Skin epidermis (tissue), 12 donors: ENCODE measurements around the gene MBL2.

Source experiments
- H3K27ac ChIP-seq, 21 experiments: fragments of 200-600 bp; sonication (generic) in 11 of 21; one replicate each; pipeline ENCODE4 v1.5.0; 2020; ENCODE audit warnings: mild to moderate bottlenecking in 3 of 21, inconsistent platforms in 2 of 21, moderate library complexity in 2 of 21
- H3K4me3 ChIP-seq, 7 experiments: fragments of 200-600 bp; sonication (generic) in 2 of 7; one replicate each; pipeline ENCODE4 v1.5.0; 2020; ENCODE audit warnings: inconsistent platforms in 2 of 7, mild to moderate bottlenecking in 2 of 7, moderate library complexity in 1 of 7

Gene MBL2

DNA sequence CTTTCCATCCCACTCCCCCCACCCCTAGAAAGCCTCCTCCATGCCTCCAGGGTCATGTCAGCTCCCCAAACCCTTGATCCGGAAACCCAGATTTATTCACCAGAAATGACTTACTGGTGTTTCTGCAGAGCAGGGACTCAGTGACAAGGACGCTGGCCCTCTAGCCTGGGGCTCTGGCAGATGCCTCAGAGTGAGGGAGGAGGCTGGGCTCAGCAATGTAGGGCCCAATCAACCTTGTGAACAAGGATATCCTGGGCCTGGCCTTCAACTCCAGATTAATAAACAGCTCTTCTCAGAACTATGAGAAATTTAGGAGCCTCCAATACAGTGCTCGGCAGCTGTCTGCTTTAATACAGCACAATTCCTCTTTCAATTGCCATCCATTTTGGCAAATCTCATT lies at the start of gene MBL2:
TSS of gene MBL2 (minus strand) at position 162 of the 400 bp plus-strand sequence. CDS start 1,149 bp downstream, outside the sequence.
- H3K4me3 ChIP-seq = no peak within 1 kb of the TSS
- H3K27ac ChIP-seq = no peak within 1 kb of the TSS

DNA sequence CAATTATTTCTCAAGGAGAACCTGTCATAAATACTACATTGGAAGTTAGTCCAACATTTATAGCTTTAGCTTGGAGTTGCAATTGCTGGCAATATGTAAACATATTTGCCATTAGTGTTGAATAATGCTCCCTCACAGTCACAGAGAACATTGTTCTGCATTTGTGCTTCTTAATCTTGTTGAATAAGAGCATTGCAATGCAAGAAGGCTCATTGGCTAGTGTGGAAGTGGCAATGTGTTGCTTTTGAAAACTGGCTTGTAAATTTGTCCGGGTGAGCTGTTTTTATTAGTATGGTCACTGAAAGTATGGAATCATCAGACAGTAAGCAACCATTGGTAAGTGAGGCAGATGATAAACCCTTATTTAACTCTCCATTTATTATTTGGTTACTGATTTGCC lies 47.7 kb upstream of the MBL2 start:
- Histone ChIP-seq H3K27ac (no peak overlapping the region), H3K4me3 (no peak overlapping the region)

DNA sequence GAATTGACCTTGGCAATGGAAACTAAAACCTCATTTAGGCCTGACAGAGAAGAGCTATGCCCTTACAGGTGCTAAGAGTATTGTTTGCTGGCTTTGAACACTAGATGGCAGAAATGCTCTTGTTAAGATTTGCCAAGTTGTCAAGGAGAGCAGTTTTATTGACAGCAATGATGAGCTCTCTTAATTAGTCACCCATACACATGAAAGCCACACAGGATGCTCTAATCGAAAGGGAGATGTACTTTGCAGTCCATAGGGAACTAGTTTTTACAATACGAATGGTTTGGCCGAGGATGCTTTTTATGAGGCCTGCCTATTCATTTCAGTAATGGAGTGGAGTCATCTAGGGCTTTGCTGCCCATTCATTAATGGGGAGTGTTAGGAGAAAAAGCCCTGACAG lies 45.4 kb upstream of the MBL2 start:
- H3K27ac ChIP-seq = no peak overlapping the region
- H3K4me3 ChIP-seq = no peak overlapping the region

DNA sequence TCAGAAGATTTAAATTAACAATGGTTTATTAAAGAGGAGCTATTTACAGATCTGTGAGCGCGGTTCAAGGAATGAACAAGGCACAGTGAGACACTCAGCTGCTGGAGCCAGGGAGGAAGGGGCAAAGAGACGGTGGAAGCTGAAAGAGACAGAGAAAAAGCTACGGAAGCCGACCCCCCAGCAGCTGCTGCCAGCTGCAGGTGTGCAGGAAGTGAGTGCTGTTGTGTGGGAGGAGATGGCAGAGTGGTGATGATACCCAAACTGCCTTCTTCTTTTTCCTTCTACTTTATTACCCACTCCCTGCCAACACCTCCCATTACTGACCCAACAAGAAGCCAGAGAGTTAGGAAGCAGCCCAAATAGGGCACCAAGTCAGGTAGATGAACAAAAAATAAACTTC lies 41.9 kb upstream of the MBL2 start:
- no peak overlapping the region for H3K27ac ChIP-seq
- H3K4me3 ChIP-seq = no peak overlapping the region

DNA sequence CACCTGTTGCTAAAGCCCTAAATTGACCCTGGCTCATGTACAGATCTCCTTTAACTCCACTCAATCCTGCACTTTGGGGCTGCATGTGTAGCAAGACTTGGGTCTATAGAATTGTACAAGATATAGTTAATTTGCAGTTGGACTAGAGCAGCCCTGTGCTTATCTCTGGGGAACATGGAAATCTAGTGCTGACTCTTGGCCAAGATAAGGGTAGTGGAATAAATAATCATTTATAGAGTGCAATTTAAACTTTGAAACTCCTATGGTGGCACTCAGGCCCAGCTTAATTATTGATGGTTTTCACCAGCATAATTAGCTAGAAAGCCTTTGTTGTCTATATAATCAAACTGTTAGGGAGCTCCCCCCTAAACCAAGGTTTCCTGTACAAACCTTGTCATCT lies 39.2 kb upstream of the MBL2 start:
- Histone ChIP-seq H3K4me3 (no peak overlapping the region), H3K27ac (no peak overlapping the region)

DNA sequence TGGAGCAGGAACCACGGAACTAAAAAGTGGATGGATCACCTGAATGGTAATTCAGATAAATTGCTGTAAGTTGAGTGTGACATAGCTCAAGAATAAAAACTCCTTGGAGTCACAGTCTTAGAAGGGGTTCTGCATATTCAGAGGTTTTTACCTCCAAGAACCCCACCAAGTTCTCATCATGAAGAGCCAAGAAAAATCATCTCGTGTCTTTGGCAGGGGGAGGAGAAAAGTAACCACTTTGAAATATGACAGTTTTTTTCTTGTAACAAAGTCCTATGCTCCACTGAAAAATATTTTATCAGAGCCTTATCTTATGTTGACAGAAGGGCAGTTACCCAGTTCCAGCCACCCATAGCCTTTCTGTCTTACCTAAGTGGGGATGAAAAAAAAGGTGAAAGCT lies 38.2 kb upstream of the MBL2 start:
- Histone ChIP-seq H3K27ac (no peak overlapping the region), H3K4me3 (no peak overlapping the region)

DNA sequence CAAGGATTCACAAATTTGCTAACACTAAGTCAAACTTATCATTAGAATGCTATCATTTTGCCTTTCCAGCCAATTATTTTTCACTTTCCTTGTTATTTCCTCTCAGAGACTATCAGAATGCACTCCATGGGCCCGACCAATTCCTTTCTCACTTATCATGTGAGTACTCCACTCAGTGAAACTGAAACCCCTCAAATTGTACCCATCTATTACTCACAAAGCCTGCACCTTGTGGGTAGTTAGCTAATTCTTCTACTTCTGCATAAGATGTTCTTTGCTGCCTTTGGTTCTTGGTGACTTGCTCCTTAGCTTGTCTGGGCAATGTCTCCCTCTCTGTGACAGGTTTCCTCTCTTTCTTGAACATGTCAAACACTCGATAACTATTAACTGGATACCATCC lies 35.2 kb upstream of the MBL2 start:
- Histone ChIP-seq H3K4me3 (no peak overlapping the region), H3K27ac (no peak overlapping the region)

DNA sequence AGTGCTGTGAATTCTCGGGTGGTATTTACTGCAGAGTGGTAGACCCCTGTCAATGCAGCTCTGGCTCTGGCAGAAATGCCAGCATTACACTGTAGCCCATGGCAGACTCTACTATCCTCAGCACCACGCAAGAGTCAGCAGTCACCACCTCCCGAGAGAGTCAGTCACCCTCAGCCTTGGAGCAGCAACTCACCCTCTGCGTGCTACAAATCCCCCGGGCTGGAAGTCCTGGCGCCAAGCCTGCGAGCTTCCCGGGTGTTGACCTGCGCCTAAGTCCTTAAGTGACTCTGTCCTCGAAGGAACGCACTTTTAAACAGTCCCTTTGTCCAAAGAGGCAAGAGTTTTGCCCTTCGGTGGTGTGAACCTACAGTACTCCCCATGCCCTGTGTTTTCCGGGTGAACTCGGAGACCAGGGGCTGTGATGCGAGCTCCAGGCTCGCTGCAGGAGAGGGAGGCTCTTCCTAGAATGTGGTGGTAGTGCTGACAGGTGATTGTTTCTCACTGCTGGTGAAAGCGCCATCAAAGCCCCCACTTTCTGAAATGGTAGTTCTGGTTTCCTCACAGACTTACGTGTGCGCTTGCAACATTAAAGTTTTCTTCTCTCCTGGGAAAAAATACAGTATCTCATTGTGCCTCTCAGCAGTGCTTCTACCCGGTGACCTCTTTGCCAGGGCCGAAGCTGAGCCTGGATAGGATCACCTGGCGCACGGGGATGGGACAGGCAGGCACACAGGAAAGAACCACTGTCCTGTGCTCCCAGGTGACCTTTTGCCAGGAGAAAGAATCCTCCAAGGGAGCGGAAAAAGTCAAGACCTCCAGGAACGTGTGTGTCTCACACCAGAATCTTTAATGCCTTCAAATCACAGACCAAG lies 33.1 kb upstream of the MBL2 start:
- H3K27ac ChIP-seq = no peak overlapping the region
- H3K4me3 ChIP-seq = no peak overlapping the region

DNA sequence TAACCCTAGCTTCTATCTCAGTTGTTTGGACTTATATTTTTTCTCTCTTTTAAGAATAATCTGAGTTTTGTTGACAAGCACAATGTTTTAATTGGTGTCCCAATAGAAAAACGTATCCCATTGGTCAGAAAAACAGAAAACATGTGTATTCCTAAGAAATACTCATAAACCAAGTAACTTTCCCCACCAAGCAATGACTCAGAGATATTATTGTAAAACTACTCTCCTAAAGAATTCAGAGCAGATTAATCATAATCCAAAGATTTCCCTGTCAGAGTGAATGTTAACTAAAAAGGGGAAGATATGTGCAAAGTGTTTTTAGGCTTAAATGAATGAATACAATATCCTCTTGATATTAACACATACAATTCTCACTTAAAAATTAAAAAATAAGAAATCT lies 29.4 kb upstream of the MBL2 start:
- Histone ChIP-seq H3K4me3 (no peak overlapping the region), H3K27ac (no peak overlapping the region)

DNA sequence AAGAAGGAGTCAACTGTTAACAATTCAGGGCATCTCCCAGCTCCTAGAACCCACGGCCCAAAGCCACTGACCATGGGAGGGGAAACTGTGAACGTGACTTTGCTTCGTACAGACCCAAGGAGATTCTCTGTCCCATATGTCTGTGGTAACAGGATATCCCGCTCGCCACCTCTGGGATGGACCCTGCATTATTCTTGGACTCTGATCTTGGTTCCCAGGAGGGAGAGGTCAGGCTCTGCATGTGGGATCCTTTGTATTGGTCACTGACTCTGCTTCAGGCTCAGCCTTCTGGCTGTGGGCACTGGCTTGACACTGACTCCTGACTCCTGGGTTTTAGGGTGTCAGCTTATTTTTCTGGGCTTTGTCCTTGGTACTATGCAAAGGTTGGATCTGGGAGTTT lies 13.5 kb upstream of the MBL2 start:
- H3K27ac ChIP-seq = no peak overlapping the region
- no peak overlapping the region for H3K4me3 ChIP-seq

DNA sequence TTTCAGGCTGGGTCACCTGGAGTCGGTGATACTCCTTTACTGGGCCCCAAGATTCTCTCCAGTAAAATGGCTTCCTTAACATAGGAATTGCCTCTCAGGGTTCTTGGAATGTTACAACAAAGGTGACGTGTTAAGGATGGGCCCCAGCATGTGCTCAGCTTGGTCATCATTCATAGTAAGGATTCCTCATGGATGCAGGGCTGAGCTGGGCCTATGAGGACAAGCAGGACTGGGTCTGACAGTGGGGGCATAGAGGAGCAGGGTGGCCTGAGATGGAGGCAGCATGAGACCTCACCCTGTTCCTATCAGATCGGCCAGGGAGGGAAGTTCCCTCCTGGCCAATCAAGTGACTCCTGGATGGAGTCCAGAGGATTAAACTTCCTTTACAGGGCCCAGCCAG lies 12.8 kb upstream of the MBL2 start:
- Histone ChIP-seq H3K27ac (no peak overlapping the region), H3K4me3 (no peak overlapping the region)

DNA sequence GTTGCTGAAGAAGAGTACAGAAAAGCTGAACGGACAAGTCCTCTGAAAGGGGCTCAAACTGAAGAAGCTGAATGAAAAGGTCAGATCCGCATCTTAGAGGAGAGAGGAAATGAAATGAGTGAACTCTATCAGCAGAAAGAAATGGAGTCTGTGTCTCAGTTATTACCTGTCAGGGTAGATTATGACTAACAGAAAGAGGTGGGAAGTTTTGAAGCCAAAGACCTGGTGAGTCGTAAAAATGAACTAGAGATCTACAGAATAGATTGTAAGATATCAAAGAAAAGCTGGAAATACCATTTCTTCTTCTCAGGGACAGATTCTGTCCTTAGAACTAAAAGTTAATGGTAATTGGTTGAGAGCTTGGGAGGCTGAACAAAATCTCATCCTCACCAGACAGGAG lies 11.1 kb upstream of the MBL2 start:
- Histone ChIP-seq H3K4me3 (no peak overlapping the region), H3K27ac (no peak overlapping the region)

DNA sequence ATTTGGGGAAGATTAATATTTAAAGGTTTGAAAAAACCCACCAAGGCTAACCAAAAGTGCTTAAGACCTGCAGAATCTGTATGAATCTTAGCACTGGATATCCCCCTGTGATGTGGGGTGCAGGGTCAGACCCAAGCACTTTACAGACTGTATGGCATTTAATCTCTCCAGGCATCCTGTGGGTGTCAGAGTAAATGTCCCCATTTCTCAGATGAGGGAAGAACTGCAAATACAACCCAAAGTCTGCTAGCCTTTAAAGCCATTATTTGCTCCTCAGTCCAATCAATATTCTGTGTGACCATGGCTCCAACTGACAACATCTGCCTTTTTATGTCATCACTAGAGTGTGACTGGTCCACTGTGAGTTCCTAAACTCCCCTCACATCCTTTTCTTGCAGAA lies 10.0 kb upstream of the MBL2 start:
- Histone ChIP-seq H3K4me3 (no peak overlapping the region), H3K27ac (no peak overlapping the region)

DNA sequence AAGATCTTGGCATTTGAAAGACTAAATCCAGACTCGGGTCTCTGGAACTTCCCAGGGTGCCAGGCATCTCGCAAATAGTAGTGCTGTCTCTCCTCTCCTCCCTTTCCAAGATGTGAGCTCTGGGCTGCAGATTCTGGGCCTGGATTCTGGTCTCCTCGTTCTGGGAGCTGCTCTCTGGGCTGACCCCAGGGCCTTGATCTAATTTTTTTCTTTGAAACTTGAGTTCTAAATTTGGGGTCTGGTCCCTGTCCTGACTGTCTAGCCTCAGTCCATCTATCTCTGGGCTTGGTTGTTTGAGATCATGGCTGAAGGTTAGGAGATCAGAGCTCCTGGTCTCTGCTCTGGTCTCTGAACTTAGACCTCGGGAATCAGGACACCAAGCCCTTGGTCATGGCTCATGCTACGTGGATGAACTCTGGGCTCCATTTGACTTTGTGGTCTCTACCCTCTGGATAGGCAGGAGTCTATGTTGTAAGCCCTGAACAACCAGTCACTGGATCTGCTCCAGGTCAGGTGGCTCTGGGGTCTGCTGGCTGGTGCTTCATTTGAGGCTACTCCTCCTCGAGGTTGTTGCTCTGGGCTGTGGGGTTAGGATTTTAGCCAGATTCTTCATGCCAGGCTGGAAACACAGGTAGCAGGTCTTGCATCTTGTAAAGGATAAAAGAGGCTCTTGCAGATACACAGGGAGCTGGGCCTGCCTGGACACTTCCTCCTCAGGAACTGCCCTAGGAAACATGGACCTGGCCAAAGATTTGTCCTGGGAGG lies 8.0 kb upstream of the MBL2 start:
- no peak overlapping the region for H3K27ac ChIP-seq
- H3K4me3 ChIP-seq = no peak overlapping the region

DNA sequence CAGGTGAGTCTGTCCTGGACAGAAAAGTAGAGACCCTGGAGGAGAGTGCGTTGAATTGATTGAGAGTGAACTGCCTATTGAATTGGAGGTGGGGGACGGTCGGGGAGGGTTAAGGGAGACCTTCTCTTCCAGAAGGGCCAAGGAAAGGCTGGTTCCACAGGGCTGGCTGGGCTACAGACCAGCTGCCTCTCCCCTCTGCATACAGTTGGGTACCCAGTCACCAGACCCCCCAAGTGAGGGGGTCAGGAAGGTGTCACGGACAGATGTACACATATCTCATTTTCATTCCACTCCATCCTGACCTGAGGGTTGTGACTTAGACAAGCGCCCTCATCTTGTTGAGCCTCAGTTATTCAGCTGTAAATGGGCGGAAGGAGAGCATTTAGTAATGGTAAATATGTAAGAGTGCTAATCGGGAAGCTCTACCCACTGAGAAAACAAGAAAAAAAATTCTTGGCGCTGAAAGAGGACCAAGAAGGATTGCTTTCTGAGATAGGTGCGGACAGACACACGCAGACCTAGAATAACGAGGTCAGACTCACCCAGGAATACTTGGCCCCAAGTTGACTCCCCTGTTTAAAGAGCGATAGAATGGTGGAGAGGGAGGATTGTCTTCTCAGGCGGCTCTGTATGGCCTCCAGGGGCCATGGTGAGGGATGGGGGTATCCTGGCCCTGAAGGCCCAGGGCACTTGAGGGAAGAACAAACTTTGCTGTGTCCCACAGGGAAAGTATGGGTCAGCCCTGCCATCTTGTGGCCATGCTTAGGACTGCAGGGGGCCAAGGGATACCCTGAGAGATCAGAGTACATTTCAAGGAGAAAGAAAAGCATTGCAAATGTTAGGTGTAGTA lies 7.2 kb upstream of the MBL2 start:
- Histone ChIP-seq H3K27ac (no peak overlapping the region), H3K4me3 (no peak overlapping the region)

DNA sequence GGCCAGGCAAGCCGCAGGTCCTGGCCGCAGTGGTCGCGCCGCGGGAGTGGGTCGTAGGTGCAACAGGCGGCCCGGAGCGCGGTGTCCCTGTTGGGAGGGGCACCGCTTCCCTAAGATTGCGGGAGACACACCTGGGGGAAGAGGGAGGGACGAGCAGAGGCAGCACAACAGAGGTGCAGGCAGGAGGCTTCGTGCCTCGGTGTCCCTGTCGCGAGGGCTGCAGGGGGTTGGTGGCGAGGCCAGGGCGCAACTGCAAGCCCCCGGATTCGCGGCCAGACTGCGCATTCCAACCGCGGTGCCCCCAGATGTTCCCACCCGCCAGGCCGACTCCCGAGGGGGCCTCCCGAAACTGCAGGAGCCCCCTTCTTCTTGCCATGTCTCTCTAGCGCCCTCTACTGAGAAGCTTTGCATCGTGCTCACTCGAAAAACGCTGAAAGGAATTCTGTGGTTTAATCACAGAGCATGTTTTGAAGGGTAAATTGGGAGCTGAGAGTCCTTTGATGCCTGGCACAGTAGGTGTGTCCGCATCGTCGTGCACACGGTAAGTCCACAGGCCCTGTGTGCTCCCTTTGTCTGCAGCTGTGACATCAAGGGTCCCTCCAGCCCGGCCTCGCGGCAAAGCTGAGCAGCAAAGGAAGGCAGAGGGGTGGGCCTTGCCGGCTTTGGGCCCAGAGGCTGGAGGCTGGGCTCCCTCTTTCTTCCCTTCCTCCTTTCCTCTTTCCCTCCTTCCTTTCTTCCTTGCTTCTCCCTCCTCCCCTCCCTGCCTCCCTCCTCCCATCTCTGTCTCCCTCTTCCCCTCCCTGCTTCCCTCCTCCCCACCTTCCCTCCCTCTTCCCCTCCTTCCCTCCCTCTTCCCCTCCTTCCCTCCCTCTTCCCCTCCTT lies 6.2 kb upstream of the MBL2 start:
- Histone ChIP-seq H3K27ac (no peak overlapping the region), H3K4me3 (no peak overlapping the region)

DNA sequence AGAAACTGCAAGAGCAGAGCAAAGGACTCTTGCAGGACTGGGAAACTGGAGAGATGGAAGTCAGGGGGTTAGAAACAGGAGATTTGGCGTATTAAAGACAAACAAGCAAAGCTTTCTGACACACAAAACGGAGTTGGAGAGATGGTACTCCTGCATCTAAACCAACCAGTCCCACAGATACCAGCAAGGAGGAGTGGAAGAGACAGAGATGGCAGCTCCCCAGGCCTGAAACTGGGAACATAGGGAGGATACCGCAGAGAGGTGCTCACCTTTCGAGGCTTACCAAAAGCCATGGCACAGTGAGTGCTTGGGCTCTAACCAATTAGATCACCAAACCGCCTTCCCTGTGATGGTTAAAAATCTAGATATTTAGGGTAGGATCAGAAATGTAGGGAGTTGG lies 4.8 kb upstream of the MBL2 start:
- no peak overlapping the region for H3K27ac ChIP-seq
- no peak overlapping the region for H3K4me3 ChIP-seq

DNA sequence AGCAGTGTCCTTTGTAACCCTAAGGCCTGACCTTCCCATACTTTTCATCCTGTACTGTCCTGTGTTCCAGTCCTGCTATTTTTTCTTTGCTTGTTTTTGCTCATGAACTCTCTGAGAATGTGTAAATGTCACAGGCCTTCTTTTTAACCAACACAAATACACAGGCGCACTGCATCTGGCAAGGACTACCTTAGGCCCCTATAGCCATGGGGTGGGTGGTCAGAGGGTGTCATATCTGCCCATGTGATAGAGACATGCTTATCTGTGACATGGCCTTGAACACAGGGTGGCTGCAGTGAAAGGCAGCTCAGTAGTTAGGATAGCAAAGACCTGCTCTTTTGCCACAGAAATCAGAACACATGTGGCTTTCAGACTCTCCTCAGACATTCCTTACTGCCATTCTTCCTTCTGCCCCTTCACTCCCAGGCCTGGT lies 3.9 kb upstream of the MBL2 start:
- H3K27ac ChIP-seq = no peak overlapping the region
- no peak overlapping the region for H3K4me3 ChIP-seq

DNA sequence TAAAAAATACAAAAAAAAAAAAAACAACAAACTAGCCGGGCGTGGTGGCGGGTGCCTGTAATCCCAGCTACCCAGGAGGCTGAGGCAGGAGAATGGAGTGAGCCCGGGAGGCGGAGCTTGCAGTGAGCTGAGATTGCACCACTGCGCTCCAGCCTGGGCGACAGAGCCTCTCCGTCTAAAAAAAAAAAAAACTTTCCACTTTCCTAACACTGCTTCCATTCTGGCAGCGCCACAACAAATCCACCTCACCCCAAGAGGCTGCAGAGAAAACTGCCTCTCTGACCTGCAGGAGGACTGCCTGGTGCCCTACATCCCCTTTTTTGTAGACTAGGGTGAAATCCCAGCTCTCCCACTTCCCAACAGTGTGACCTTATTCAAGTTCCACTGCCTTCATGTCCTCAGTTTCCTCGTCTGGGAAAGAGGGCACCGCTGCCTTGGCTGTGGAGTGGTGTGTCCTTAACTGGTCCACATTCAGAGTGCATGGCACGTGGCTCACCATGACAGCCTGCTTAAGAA lies 2.6 kb upstream of the MBL2 start:
- Histone ChIP-seq H3K4me3 (no peak overlapping the region), H3K27ac (no peak overlapping the region)
